Transverse colon (tissue), 4 donors: ENCODE results near the gene TRPT1. TPM values are rescaled to one million over a fixed set of nuclear protein-coding genes. Genes with fewer than 3 reads are reported as not detected.

ENCODE experiments used
- DNase-seq: peaks from one replicate; pipeline ENCODE4 v3.0.0-alpha.2; 2019
- H3K27ac ChIP-seq, 4 donors: fragments of 200-600 bp; sonication (generic); 2 replicates each; pipeline ENCODE4 v1.5.1; 2016 to 2018; ENCODE audit warnings: inconsistent platforms in 4 of 4
- H3K27me3 ChIP-seq: fragments of 200-600 bp; sonication (generic); 2 replicates; pipeline ENCODE4 v1.5.1; 2017; ENCODE audit warnings: inconsistent platforms
- H3K36me3 ChIP-seq, 4 donors: fragments of 200-600 bp; sonication (generic); 2 replicates each; pipeline ENCODE4 v1.5.1; 2017 to 2019; ENCODE audit warnings: inconsistent platforms in 4 of 4
- H3K4me1 ChIP-seq, 4 donors: fragments of 200-600 bp; sonication (generic); 2 replicates each; pipeline ENCODE4 v1.5.1; 2017 to 2020; ENCODE audit warnings: inconsistent platforms in 4 of 4
- H3K4me3 ChIP-seq, 4 donors: fragments of 200-600 bp; sonication (generic); 1 replicate in 1 of 4; 2 replicates in 3 of 4; pipeline versions ENCODE4 v1.5.1 to v1.6.1; 2017 to 2019; ENCODE audit warnings: inconsistent platforms in 4 of 4
- H3K9me3 ChIP-seq, 2 donors: fragments of 200-600 bp; sonication (generic); 2 replicates each; pipeline ENCODE4 v1.5.1; 2017 to 2019; ENCODE audit warnings: inconsistent platforms in 2 of 2
- EP300 ChIP-seq: sonication (generic); formaldehyde crosslinking; IDR thresholded peaks from one replicate; pipeline ENCODE4 v1.6.1; 2017; ENCODE audit warnings: antibody characterized with exemption, low read depth
- POLR2A ChIP-seq: fragments of 450-650 bp; IDR thresholded peaks from one replicate; pipeline ENCODE4 v1.6.1; 2016; ENCODE audit warnings: antibody characterized with exemption, mild to moderate bottlenecking, moderate library complexity
- POLR2AphosphoS5 ChIP-seq, 3 donors: sonication (generic); formaldehyde crosslinking; IDR thresholded peaks; one replicate each; pipeline ENCODE4 v1.6.1; 2016; ENCODE audit warnings: antibody characterized with exemption in 3 of 3
- WGBS, 2 donors: methylation state at CpG; one replicate each; pipeline ENCODE4 v1.1.5; 2018; ENCODE audit warnings: low coverage in 1 of 2; 5-methylcytosine and 5-hydroxymethylcytosine counted together
- in situ Hi-C, 4 donors: fragments of 200-750 bp; cut with MboI; loops; one replicate each; pipeline versions ENCODE4 v1.15.0 to v1.15.1; 2017; ENCODE audit warnings: low sequenced_read_pairs in 3 of 4, low pct_ligation_motif_present in 1 of 4, low pct_unique_long_range_greater_than_20kb in 1 of 4
- intact Hi-C: fragments of 100-400 bp; cut with DNase I; formaldehyde crosslinking; loops from one replicate; pipeline ENCODE4 v1.15.1; 2023; ENCODE audit warnings: low total_unique reads
- total RNA-seq, 4 donors: library from RNA; depleted of rRNA; stranded (reverse); fragments of >200 nt; gene quantifications; one replicate each; pipeline ENCODE4 v1.1.0, GENCODE V29; 2016
- TF ChIP-seq, protein P1 (sequence below), 5 experiments: fragments of 200-600 bp in 3 of 5; fragments of 450-650 bp in 2 of 5; sonication (generic) in 3 of 5; IDR thresholded peaks; 1 replicate in 2 of 5; 2 replicates in 3 of 5; pipeline ENCODE4 v1.5.1; 2016 to 2017; ENCODE audit warnings: antibody characterized with exemption in 5 of 5, inconsistent platforms in 3 of 5, mild to moderate bottlenecking in 2 of 5, moderate library complexity in 1 of 5

The TRPT1 gene
- total RNA-seq, 4 donors from 2014 or later, result 82.4 to 113 (median 99.1) TPM

DNA sequence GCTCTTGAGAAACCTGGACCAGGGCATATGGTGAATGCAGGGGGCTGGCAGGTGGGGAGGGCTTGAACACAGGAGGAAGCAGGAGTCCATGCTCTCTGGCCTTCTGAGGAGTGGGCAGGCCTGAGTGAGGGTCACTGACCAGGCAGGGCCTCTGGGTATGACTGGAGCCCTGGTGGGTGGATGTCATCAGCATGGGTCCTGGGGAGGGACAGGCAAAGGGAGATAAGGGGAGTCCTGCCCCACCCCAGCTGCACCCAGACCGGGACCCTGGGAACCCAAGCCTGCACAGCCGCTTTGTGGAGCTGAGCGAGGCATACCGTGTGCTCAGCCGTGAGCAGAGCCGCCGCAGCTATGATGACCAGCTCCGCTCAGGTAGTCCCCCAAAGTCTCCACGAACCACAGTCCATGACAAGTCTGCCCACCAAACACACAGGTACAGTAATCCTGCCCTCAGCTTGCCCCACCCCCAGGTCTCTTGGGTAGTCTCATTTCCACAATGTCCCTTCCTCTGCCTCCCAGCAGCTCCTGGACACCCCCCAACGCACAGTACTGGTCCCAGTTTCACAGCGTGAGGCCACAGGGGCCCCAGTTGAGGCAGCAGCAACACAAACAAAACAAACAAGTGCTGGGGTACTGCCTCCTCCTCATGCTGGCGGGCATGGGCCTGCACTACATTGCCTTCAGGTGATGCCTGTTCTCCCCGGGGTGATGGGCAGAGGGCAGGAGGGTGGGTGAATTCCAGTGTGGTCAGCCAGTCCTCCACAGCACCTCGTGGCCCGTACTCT lies 6.4 kb upstream of the TRPT1 start:
- TF ChIP-seq POLR2A (no peak), EP300 (no peak), POLR2AphosphoS5 (IDR thresholded peaks at IDR 0.05) (no peak)
- TF ChIP-seq, protein P1, sequence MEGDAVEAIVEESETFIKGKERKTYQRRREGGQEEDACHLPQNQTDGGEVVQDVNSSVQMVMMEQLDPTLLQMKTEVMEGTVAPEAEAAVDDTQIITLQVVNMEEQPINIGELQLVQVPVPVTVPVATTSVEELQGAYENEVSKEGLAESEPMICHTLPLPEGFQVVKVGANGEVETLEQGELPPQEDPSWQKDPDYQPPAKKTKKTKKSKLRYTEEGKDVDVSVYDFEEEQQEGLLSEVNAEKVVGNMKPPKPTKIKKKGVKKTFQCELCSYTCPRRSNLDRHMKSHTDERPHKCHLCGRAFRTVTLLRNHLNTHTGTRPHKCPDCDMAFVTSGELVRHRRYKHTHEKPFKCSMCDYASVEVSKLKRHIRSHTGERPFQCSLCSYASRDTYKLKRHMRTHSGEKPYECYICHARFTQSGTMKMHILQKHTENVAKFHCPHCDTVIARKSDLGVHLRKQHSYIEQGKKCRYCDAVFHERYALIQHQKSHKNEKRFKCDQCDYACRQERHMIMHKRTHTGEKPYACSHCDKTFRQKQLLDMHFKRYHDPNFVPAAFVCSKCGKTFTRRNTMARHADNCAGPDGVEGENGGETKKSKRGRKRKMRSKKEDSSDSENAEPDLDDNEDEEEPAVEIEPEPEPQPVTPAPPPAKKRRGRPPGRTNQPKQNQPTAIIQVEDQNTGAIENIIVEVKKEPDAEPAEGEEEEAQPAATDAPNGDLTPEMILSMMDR (IDR thresholded peaks at IDR 0.05), result no peak
- intact Hi-C loops (no loop called here), in situ Hi-C loops (no loop called here)
- no peak for DNase-seq
- Histone ChIP-seq H3K4me3 (no peak overlapping the region), H3K9me3 (no peaks in the 10 kb centered on the region), H3K36me3 (no peaks in the 10 kb centered on the region), H3K27me3 (no peaks in the 10 kb centered on the region), H3K4me1 (peaks cover 15 to 79% (median 53%) of the 10 kb centered on the region in 4 donors), H3K27ac (peak overlapping the region in 1 of 4 donors; percentile 93)
- 86% methylated on average over 15 of the region's 15 CpGs; no CpG with 5 or more reads in 1 of the 2 donors for WGBS, 2 donors

DNA sequence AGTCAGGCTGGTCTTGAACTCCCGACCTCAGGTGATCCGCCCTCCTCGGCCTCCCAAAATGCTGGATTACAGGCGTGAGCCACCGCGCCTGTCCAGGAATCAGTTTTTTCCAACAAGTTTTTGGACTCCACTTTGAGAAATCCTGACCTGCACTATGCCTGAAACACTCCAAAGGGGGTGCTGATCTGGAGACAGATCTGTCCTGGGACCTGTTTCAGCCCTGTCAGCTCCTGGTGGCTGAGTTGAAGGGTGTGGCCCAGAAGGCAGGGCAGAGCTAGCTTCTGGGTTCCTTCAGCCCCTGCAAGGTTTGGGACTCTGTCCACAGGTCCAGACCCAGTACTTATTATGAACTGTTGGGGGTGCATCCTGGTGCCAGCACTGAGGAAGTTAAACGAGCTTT lies 5.6 kb upstream of the TRPT1 start:
- H3K27ac ChIP-seq, result peak overlapping the region in 3 of 4 donors; percentile 93 to 95 (median 94)
- H3K9me3 ChIP-seq, result no peaks in the 10 kb centered on the region
- in situ Hi-C loops (no loop called here), intact Hi-C loops (no loop called here)
- H3K36me3 ChIP-seq, result no peaks in the 10 kb centered on the region
- H3K4me1 ChIP-seq, result peaks cover 18 to 78% (median 54%) of the 10 kb centered on the region in 4 donors
- no peak for TF ChIP-seq POLR2AphosphoS5 (IDR thresholded peaks at IDR 0.05)
- TF ChIP-seq, protein P1 (IDR thresholded peaks at IDR 0.05), result no peak
- no peak for TF ChIP-seq POLR2A
- no peak for TF ChIP-seq EP300
- DNase-seq, result no peak
- WGBS, 2 donors, result 78% methylated on average over 7 of the region's 7 CpGs; no CpG with 5 or more reads in 1 of the 2 donors
- H3K27me3 ChIP-seq, result no peaks in the 10 kb centered on the region
- peak overlapping the region in 2 of 4 donors; percentile 71 to 87 for H3K4me3 ChIP-seq

DNA sequence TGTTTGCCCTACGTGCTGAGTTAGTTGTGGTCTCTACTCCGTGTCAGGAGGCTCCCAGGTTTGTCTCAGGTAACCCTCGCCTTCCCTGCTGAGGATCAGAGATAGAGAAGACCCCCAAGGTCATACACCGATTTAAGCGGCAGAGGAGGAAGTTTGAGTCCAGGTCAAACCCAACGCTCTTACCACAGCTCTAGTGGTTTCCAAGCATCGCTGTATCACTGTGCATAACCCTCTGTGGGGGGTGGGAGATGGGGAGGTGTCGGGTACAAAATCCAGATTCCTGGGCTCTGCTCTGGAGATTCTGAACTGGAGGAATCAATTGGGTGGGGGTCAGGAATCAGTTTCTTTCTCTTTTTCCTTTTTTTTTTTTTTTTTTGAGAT lies 5.0 kb upstream of the TRPT1 start:
- H3K36me3 ChIP-seq, result no peaks in the 10 kb centered on the region
- peaks cover 18 to 75% (median 53%) of the 10 kb centered on the region in 4 donors for H3K4me1 ChIP-seq
- H3K27me3 ChIP-seq, result no peaks in the 10 kb centered on the region
- intact Hi-C loops, result no loop called here
- H3K9me3 ChIP-seq, result no peaks in the 10 kb centered on the region
- H3K27ac ChIP-seq, result peak overlapping the region; percentile 93 to 95 (median 94)
- no peak for TF ChIP-seq POLR2AphosphoS5 (IDR thresholded peaks at IDR 0.05)
- TF ChIP-seq POLR2A, result no peak
- TF ChIP-seq EP300, result no peak
- TF ChIP-seq, protein P1 (IDR thresholded peaks at IDR 0.05), result no peak
- peak overlapping the region; percentile 58 to 87 (median 72) for H3K4me3 ChIP-seq
- in situ Hi-C loops, result no loop called here
- no peak for DNase-seq
- WGBS, 2 donors, result 4 to 17% methylated on average over 1 to 8 of the region's 8 CpGs

DNA sequence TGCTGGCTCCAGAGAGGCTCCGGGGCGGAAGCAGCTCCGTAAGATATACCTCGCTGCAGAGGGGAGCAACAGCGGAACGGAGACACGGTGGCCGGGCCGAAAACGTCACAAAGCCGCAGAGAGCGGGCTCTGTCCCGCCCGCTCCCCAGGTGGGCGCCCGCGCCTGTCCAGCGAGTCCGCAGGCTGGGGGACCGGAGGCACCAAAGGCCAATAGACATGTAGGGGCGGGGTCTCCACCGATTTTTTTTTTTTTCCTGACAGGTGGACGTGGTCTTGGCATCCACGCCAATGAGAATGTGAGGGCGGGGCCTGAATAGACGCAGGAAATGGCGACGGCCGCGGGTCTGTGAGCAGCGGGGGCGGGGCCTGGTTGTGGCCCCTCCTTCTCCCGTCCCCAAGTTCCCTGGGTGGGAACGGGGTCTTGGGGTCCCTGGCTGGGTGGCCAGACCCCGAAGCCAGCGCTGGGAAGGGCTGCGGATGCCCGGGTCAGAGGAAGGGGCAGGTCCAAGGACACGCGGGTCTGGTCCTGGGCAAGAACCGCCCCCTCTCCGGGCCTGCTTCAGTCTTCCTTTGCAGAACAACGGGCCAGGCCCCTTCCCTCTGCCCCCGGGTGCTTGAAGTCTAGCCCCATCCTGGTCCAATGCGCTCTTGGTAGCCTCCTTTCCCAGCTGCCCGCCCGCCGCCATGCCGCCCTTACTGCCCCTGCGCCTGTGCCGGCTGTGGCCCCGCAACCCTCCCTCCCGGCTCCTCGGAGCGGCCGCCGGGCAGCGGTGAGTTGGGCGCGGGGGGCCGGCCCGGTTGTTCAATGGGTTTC lies 4.4 kb upstream of the TRPT1 start, which contains the start of gene DNAJC4:
DNAJC4 (plus strand) TSS at position 378 of the 814 bp plus-strand sequence; CDS start at position 685, 307 bp downstream.
- peak within 1 kb of the TSS; percentile 58 to 87 (median 72) for H3K4me3 ChIP-seq
- peak within 1 kb of the TSS; percentile 93 to 95 (median 94) for H3K27ac ChIP-seq
- no peaks in the 10 kb centered on the region for H3K9me3 ChIP-seq
- in situ Hi-C loops (no loop called here), intact Hi-C loops (no loop called here)
- TF ChIP-seq, protein P1 (IDR thresholded peaks at IDR 0.05), result no peak
- TF ChIP-seq POLR2A (peak; percentile 64), EP300 (no peak), POLR2AphosphoS5 (IDR thresholded peaks at IDR 0.05) (peak; percentile 31 to 65 (median 59))
- H3K36me3 ChIP-seq, result no peaks in the 10 kb centered on the region
- WGBS, 2 donors, result 1% methylated on average over 57 of the region's 62 CpGs; no CpG with 5 or more reads in 1 of the 2 donors
- no peaks in the 10 kb centered on the region for H3K27me3 ChIP-seq
- peaks cover 20 to 71% (median 50%) of the 10 kb centered on the region in 4 donors for H3K4me1 ChIP-seq
- DNase-seq, result peak; percentile 96
